Activated naive CD4-positive, alpha-beta T cell treated with anti-CD3 and anti-CD28 coated beads, Interleukin-2, amount 10 ng/mL, durations not matched to agents 7 days and 5 days (primary cell): ENCODE measurements around the gene PTTG1IP.

Source experiments
- CTCF ChIA-PET: fragments of 350-600 bp; sonication (Branson Sonifier 250); formaldehyde crosslinking; loops from one replicate; lab custom pipeline; 2021; ENCODE audit warnings: antibody characterized with exemption; lab: Charles Lee
- DNase-seq: peaks from one replicate; pipeline ENCODE4 v3.0.0-alpha.2; 2020
- H3K27ac Mint-ChIP-seq: one replicate; pipeline ENCODE4 v1.8.0; 2021; ENCODE audit warnings: mild to moderate bottlenecking, moderate library complexity, mixed read lengths
- H3K27me3 Mint-ChIP-seq: one replicate; pipeline ENCODE4 v1.8.0; 2021; ENCODE audit warnings: mild to moderate bottlenecking, mixed read lengths
- H3K36me3 Mint-ChIP-seq: one replicate; pipeline ENCODE4 v1.8.0; 2021; ENCODE audit warnings: mixed read lengths
- H3K4me1 Mint-ChIP-seq: one replicate; pipeline ENCODE4 v1.8.0; 2021; ENCODE audit warnings: mixed read lengths
- H3K4me3 Mint-ChIP-seq: one replicate; pipeline ENCODE4 v1.8.0; 2021; ENCODE audit warnings: mild to moderate bottlenecking, moderate library complexity, mixed read lengths
- H3K9me3 Mint-ChIP-seq: one replicate; pipeline ENCODE4 v1.8.0; 2021; ENCODE audit warnings: mixed read lengths

PTTG1IP gene

GRCh38 chr21:44896561-44897286 lies 23.2 kb upstream of the PTTG1IP start:
- no peaks in the 10 kb centered on the region for H3K27me3 Mint-ChIP-seq
- H3K4me1 Mint-ChIP-seq, result peaks cover 21% of the 10 kb centered on the region
- peaks cover 66% of the 10 kb centered on the region for H3K36me3 Mint-ChIP-seq
- no peak overlapping the region for H3K27ac Mint-ChIP-seq
- H3K9me3 Mint-ChIP-seq, result no peaks in the 10 kb centered on the region
- no peak for DNase-seq
- H3K4me3 Mint-ChIP-seq, result no peak overlapping the region
- CTCF ChIA-PET, result interaction anchor here (1.6 to 2.0 kb wide), 2 partner anchors 35 to 98 kb away, joined by 4 to 5 read pairs; no protein-coding TSS in a partner anchor

- CTCF ChIA-PET, result interaction anchor here (1.0 to 4.4 kb wide), 2 partner anchors 16 to 37 kb away, joined by 3 to 68 read pairs; no protein-coding TSS in a partner anchor
- no peaks in the 10 kb centered on the region for H3K27me3 Mint-ChIP-seq
- H3K4me3 Mint-ChIP-seq, result no peak overlapping the region
- peaks cover 21% of the 10 kb centered on the region for H3K4me1 Mint-ChIP-seq
- no peaks in the 10 kb centered on the region for H3K9me3 Mint-ChIP-seq
- no peak for DNase-seq
- H3K27ac Mint-ChIP-seq, result no peak overlapping the region
- H3K36me3 Mint-ChIP-seq, result peaks cover 60% of the 10 kb centered on the region
Observed at GRCh38 chr21:44895859-44896258, 22.4 kb upstream of the PTTG1IP start.

GRCh38 chr21:44894687-44895302 lies 21.3 kb upstream of the PTTG1IP start:
- Mint-ChIP-seq H3K27me3 (no peaks in the 10 kb centered on the region), H3K4me3 (no peak overlapping the region), H3K27ac (no peak overlapping the region), H3K36me3 (peaks cover 58% of the 10 kb centered on the region), H3K4me1 (peaks cover 21% of the 10 kb centered on the region), H3K9me3 (no peaks in the 10 kb centered on the region)
- CTCF ChIA-PET, result interaction anchor here (1.7 to 4.4 kb wide), 5 partner anchors 13 to 38 kb away, joined by 6 to 68 read pairs (median 8); no protein-coding TSS in a partner anchor
- no peak for DNase-seq

- Mint-ChIP-seq H3K27ac (peak overlapping the region; percentile 60), H3K4me3 (no peak overlapping the region), H3K27me3 (no peaks in the 10 kb centered on the region), H3K36me3 (peaks cover 54% of the 10 kb centered on the region), H3K4me1 (peaks cover 21% of the 10 kb centered on the region), H3K9me3 (no peaks in the 10 kb centered on the region)
- no peak for DNase-seq
- CTCF ChIA-PET, result interaction anchor here (1.6 to 4.4 kb wide), 7 partner anchors 13 to 48 kb away, joined by 3 to 68 read pairs (median 7); no protein-coding TSS in a partner anchor
Observed at GRCh38 chr21:44893948-44894656, 20.6 kb upstream of the PTTG1IP start.

- DNase-seq, result no peak
- peaks cover 16% of the 10 kb centered on the region for H3K4me1 Mint-ChIP-seq
- H3K4me3 Mint-ChIP-seq, result no peak overlapping the region
- no peaks in the 10 kb centered on the region for H3K27me3 Mint-ChIP-seq
- CTCF ChIA-PET, result interaction anchor here (0.9 to 4.4 kb wide), 9 partner anchors 14 to 94 kb away, joined by 3 to 68 read pairs (median 4); no protein-coding TSS in a partner anchor
- H3K9me3 Mint-ChIP-seq, result no peaks in the 10 kb centered on the region
- peaks cover 53% of the 10 kb centered on the region for H3K36me3 Mint-ChIP-seq
- peak overlapping the region; percentile 60 for H3K27ac Mint-ChIP-seq
Observed at GRCh38 chr21:44893278-44893556, 19.7 kb upstream of the PTTG1IP start.

GRCh38 chr21:44892536-44893277 lies 19.2 kb upstream of the PTTG1IP start:
- Mint-ChIP-seq H3K9me3 (no peaks in the 10 kb centered on the region), H3K4me1 (peaks cover 15% of the 10 kb centered on the region), H3K36me3 (peaks cover 49% of the 10 kb centered on the region), H3K27me3 (no peaks in the 10 kb centered on the region), H3K4me3 (no peak overlapping the region), H3K27ac (peak overlapping the region; percentile 80)
- CTCF ChIA-PET, result interaction anchor here (0.7 to 4.4 kb wide), 12 partner anchors 11 to 236 kb away, joined by 3 to 68 read pairs (median 3); no protein-coding TSS in a partner anchor
- peak; percentile 85 for DNase-seq

- Mint-ChIP-seq H3K27me3 (no peaks in the 10 kb centered on the region), H3K36me3 (peaks cover 49% of the 10 kb centered on the region), H3K9me3 (no peaks in the 10 kb centered on the region), H3K4me3 (no peak overlapping the region), H3K4me1 (peaks cover 13% of the 10 kb centered on the region), H3K27ac (peak overlapping the region; percentile 45)
- CTCF ChIA-PET, result interaction anchor here (0.7 to 4.4 kb wide), 7 partner anchors 12 to 236 kb away, joined by 3 to 68 read pairs (median 3); no protein-coding TSS in a partner anchor
- no peak for DNase-seq
Observed at GRCh38 chr21:44892095-44892494, 18.6 kb upstream of the PTTG1IP start.

- Mint-ChIP-seq H3K27ac (no peak overlapping the region), H3K36me3 (peaks cover 50% of the 10 kb centered on the region), H3K9me3 (no peaks in the 10 kb centered on the region), H3K27me3 (no peaks in the 10 kb centered on the region), H3K4me3 (no peak overlapping the region), H3K4me1 (peaks cover 13% of the 10 kb centered on the region)
- CTCF ChIA-PET, result interaction anchor here (1.0 to 4.4 kb wide), 3 partner anchors 41 to 237 kb away, joined by 3 to 68 read pairs (median 4); no protein-coding TSS in a partner anchor
- DNase-seq, result no peak
Observed at GRCh38 chr21:44891631-44892031, 18.1 kb upstream of the PTTG1IP start.

GRCh38 chr21:44890961-44891541 lies 17.6 kb upstream of the PTTG1IP start:
- H3K36me3 Mint-ChIP-seq, result peaks cover 48% of the 10 kb centered on the region
- no peaks in the 10 kb centered on the region for H3K9me3 Mint-ChIP-seq

GRCh38 chr21:44890338-44890931 lies 16.9 kb upstream of the PTTG1IP start:
- CTCF ChIA-PET, result no interaction called here
- H3K27me3 Mint-ChIP-seq, result no peaks in the 10 kb centered on the region
- H3K9me3 Mint-ChIP-seq, result no peaks in the 10 kb centered on the region
- H3K27ac Mint-ChIP-seq, result peak overlapping the region; percentile 55
- peaks cover 48% of the 10 kb centered on the region for H3K36me3 Mint-ChIP-seq
- H3K4me3 Mint-ChIP-seq, result no peak overlapping the region
- H3K4me1 Mint-ChIP-seq, result peaks cover 13% of the 10 kb centered on the region
- DNase-seq, result no peak

More at GRCh38 chr21:44890961-44891541, 17.6 kb upstream of the PTTG1IP start:
- H3K27ac Mint-ChIP-seq, result peak overlapping the region; percentile 55
- CTCF ChIA-PET, result no interaction called here
- H3K4me1 Mint-ChIP-seq, result peaks cover 13% of the 10 kb centered on the region
- H3K4me3 Mint-ChIP-seq, result no peak overlapping the region
- DNase-seq, result no peak
- H3K27me3 Mint-ChIP-seq, result no peaks in the 10 kb centered on the region

- Mint-ChIP-seq H3K4me3 (no peak overlapping the region), H3K27ac (no peak overlapping the region)
Observed at GRCh38 chr21:44889625-44890337, 16.3 kb upstream of the PTTG1IP start.

GRCh38 chr21:44888581-44889550 lies 15.4 kb upstream of the PTTG1IP start:
- CTCF ChIA-PET, result no interaction called here
- Mint-ChIP-seq H3K36me3 (peaks cover 37% of the 10 kb centered on the region), H3K4me1 (peaks cover 12% of the 10 kb centered on the region), H3K4me3 (peak overlapping the region; percentile 5), H3K9me3 (no peaks in the 10 kb centered on the region), H3K27ac (no peak overlapping the region), H3K27me3 (no peaks in the 10 kb centered on the region)
- no peak for DNase-seq

More at GRCh38 chr21:44889625-44890337, 16.3 kb upstream of the PTTG1IP start:
- no peaks in the 10 kb centered on the region for H3K27me3 Mint-ChIP-seq
- CTCF ChIA-PET, result no interaction called here
- peaks cover 43% of the 10 kb centered on the region for H3K36me3 Mint-ChIP-seq
- H3K9me3 Mint-ChIP-seq, result no peaks in the 10 kb centered on the region
- peaks cover 13% of the 10 kb centered on the region for H3K4me1 Mint-ChIP-seq
- DNase-seq, result no peak
